ENCODE measurements around the gene MYO3A. TPM values are rescaled to one million over a fixed set of nuclear protein-coding genes. Genes with fewer than 3 reads are reported as not detected.

MYO3A gene
- polyA plus RNA-seq, 1 donor: 1.8 TPM

DNA sequence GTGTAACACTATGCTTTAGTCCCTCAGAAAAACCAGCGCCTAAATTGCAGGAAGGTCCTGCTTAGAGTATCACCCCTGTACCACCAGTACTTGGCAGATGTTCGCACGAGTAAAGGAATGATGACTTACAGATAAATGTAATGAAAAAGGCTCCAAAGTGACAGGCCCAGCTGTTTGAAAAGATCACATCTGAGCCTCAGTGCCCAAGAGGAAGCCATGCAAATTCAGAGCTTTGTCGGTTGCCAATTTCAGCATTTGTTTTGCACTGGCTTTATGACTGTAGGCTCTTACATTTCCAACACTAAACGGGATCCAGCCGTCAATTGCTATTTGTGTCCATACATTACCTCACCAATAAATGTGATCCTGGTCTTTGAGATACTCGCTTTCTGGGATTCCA, 222.0 kb downstream of the MYO3A start:
- H3K27me3 ChIP-seq (ENCODE audit: control insufficient read depth, insufficient read depth, low read length): no peaks in the 10 kb centered on the region
- no peak overlapping the region for H3K4me3 ChIP-seq (ENCODE audit: low read length)
- no peaks in the 10 kb centered on the region for H3K36me3 ChIP-seq (ENCODE audit: control insufficient read depth, insufficient read depth, low read length)
- no peaks in the 10 kb centered on the region for H3K4me1 ChIP-seq (ENCODE audit: control insufficient read depth, insufficient read depth, low read length)
- WGBS (ENCODE audit: insufficient coverage, low lambda C conversion rate): 90% methylated on average over 2 of the region's 7 CpGs
- H3K27ac ChIP-seq (ENCODE audit: low read length): no peak overlapping the region
- H3K9me3 ChIP-seq (ENCODE audit: control insufficient read depth, low read depth, low read length): no peaks in the 10 kb centered on the region
- no peak for DNase-seq

DNA sequence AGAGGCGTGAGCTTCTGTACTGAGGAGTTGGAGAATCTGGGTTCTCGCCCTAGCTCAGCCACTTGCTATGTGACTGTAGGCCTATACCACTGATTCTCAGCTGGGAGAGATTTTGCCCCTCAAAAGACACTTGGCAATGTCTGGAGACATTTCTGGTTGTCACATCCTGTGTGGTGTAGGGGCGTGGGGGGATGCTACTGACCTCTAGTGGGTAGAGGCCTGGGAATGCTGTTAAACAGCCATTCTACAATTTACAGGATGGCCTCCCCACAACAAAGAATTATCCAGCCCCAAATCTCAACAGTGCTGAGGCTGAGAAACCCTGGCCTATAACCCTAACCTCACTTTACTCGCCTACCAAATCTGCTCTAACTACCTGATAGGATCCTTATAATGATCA, 223.7 kb downstream of the MYO3A start:
- H3K36me3 ChIP-seq (ENCODE audit: control insufficient read depth, insufficient read depth, low read length): no peaks in the 10 kb centered on the region
- no peak overlapping the region for H3K27ac ChIP-seq (ENCODE audit: low read length)
- no peak for DNase-seq
- no CpG with 5 or more reads among the region's 4 CpGs for WGBS (ENCODE audit: insufficient coverage, low lambda C conversion rate)
- no peaks in the 10 kb centered on the region for H3K27me3 ChIP-seq (ENCODE audit: control insufficient read depth, insufficient read depth, low read length)
- H3K4me3 ChIP-seq (ENCODE audit: low read length): no peak overlapping the region
- no peaks in the 10 kb centered on the region for H3K9me3 ChIP-seq (ENCODE audit: control insufficient read depth, low read depth, low read length)
- H3K4me1 ChIP-seq (ENCODE audit: control insufficient read depth, insufficient read depth, low read length): no peaks in the 10 kb centered on the region

- H3K4me3 ChIP-seq (ENCODE audit: low read length): no peak overlapping the region
- WGBS (ENCODE audit: insufficient coverage, low lambda C conversion rate): 63% methylated on average over 2 of the region's 2 CpGs
- no peaks in the 10 kb centered on the region for H3K9me3 ChIP-seq (ENCODE audit: control insufficient read depth, low read depth, low read length)
- no peaks in the 10 kb centered on the region for H3K27me3 ChIP-seq (ENCODE audit: control insufficient read depth, insufficient read depth, low read length)
- H3K36me3 ChIP-seq (ENCODE audit: control insufficient read depth, insufficient read depth, low read length): no peaks in the 10 kb centered on the region
- DNase-seq: no peak
- H3K27ac ChIP-seq (ENCODE audit: low read length): no peak overlapping the region
- H3K4me1 ChIP-seq (ENCODE audit: control insufficient read depth, insufficient read depth, low read length): no peaks in the 10 kb centered on the region
Observed at GRCh38 chr10:26169466-26169865, 235.4 kb downstream of the MYO3A start.

GRCh38 chr10:26172131-26172530, 238.1 kb downstream of the MYO3A start:
- H3K36me3 ChIP-seq (ENCODE audit: control insufficient read depth, insufficient read depth, low read length): no peaks in the 10 kb centered on the region
- H3K4me1 ChIP-seq (ENCODE audit: control insufficient read depth, insufficient read depth, low read length): no peaks in the 10 kb centered on the region
- H3K27ac ChIP-seq (ENCODE audit: low read length): no peak overlapping the region
- no peaks in the 10 kb centered on the region for H3K9me3 ChIP-seq (ENCODE audit: control insufficient read depth, low read depth, low read length)
- DNase-seq: no peak
- WGBS (ENCODE audit: insufficient coverage, low lambda C conversion rate): no CpG with 5 or more reads among the region's 7 CpGs
- no peak overlapping the region for H3K4me3 ChIP-seq (ENCODE audit: low read length)
- H3K27me3 ChIP-seq (ENCODE audit: control insufficient read depth, insufficient read depth, low read length): no peaks in the 10 kb centered on the region

GRCh38 chr10:26173837-26174236, 239.8 kb downstream of the MYO3A start:
- H3K9me3 ChIP-seq (ENCODE audit: control insufficient read depth, low read depth, low read length): no peaks in the 10 kb centered on the region
- DNase-seq: no peak
- H3K27me3 ChIP-seq (ENCODE audit: control insufficient read depth, insufficient read depth, low read length): no peaks in the 10 kb centered on the region
- WGBS (ENCODE audit: insufficient coverage, low lambda C conversion rate): no CpG with 5 or more reads among the region's 2 CpGs
- H3K4me1 ChIP-seq (ENCODE audit: control insufficient read depth, insufficient read depth, low read length): no peaks in the 10 kb centered on the region
- no peaks in the 10 kb centered on the region for H3K36me3 ChIP-seq (ENCODE audit: control insufficient read depth, insufficient read depth, low read length)
- no peak overlapping the region for H3K27ac ChIP-seq (ENCODE audit: low read length)
- no peak overlapping the region for H3K4me3 ChIP-seq (ENCODE audit: low read length)

DNA sequence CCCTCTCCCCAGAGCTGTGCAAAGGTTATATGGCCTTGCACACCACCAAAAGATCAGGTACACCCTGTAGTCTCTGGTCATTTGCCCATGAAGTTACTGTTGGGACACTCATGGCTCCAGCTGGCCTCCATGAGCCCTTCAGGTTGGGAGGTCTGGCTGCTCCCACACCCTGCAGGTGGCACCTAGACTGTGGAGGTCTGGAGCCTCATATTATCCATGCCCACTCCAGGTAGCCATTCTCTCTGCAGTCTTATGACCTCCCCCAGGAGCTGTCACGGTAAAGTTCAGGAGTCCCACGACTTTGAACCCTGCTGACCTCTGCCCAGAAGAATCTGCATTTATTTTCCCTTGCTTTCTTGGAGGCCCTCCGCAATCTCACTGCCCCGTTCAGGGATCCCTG, 243.3 kb downstream of the MYO3A start:
- WGBS (ENCODE audit: insufficient coverage, low lambda C conversion rate): 80% methylated on average over 1 of the region's 4 CpGs
- no peak overlapping the region for H3K4me3 ChIP-seq (ENCODE audit: low read length)
- no peaks in the 10 kb centered on the region for H3K27me3 ChIP-seq (ENCODE audit: control insufficient read depth, insufficient read depth, low read length)
- H3K9me3 ChIP-seq (ENCODE audit: control insufficient read depth, low read depth, low read length): no peaks in the 10 kb centered on the region
- no peaks in the 10 kb centered on the region for H3K4me1 ChIP-seq (ENCODE audit: control insufficient read depth, insufficient read depth, low read length)
- no peak for DNase-seq
- H3K36me3 ChIP-seq (ENCODE audit: control insufficient read depth, insufficient read depth, low read length): no peaks in the 10 kb centered on the region
- no peak overlapping the region for H3K27ac ChIP-seq (ENCODE audit: low read length)

GRCh38 chr10:26194275-26194674, 260.2 kb downstream of the MYO3A start:
- no CpG with 5 or more reads among the region's 5 CpGs for WGBS (ENCODE audit: insufficient coverage, low lambda C conversion rate)
- no peak overlapping the region for H3K27ac ChIP-seq (ENCODE audit: low read length)
- no peaks in the 10 kb centered on the region for H3K4me1 ChIP-seq (ENCODE audit: control insufficient read depth, insufficient read depth, low read length)
- H3K4me3 ChIP-seq (ENCODE audit: low read length): no peak overlapping the region
- no peaks in the 10 kb centered on the region for H3K27me3 ChIP-seq (ENCODE audit: control insufficient read depth, insufficient read depth, low read length)
- H3K36me3 ChIP-seq (ENCODE audit: control insufficient read depth, insufficient read depth, low read length): no peaks in the 10 kb centered on the region
- no peak for DNase-seq
- no peaks in the 10 kb centered on the region for H3K9me3 ChIP-seq (ENCODE audit: control insufficient read depth, low read depth, low read length)

DNA sequence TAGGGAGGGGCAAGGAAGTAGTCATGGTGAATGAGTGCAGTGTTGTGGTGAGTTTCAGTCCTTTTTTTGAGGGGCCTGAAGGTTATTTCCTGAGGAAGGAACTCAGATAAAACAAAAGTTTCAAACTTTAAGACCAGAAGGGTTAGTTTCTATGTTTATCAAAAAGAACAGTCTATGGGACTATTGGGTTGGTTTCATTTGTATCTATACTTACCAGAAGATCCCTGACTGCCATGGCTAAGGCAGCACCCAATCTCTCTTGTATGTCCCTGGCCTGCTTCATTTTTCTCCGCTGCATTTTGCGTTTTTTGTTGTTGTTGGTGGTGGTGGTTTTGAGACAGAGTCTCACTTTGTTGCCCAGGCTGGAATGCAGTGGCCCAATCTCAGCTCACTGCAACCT, 263.2 kb downstream of the MYO3A start:
- no peaks in the 10 kb centered on the region for H3K9me3 ChIP-seq (ENCODE audit: control insufficient read depth, low read depth, low read length)
- 100% methylated on average over 2 of the region's 2 CpGs for WGBS (ENCODE audit: insufficient coverage, low lambda C conversion rate)
- DNase-seq: no peak
- H3K27me3 ChIP-seq (ENCODE audit: control insufficient read depth, insufficient read depth, low read length): no peaks in the 10 kb centered on the region
- no peak overlapping the region for H3K4me3 ChIP-seq (ENCODE audit: low read length)
- H3K27ac ChIP-seq (ENCODE audit: low read length): no peak overlapping the region
- no peaks in the 10 kb centered on the region for H3K4me1 ChIP-seq (ENCODE audit: control insufficient read depth, insufficient read depth, low read length)
- H3K36me3 ChIP-seq (ENCODE audit: control insufficient read depth, insufficient read depth, low read length): no peaks in the 10 kb centered on the region

GRCh38 chr10:26198119-26198518, 264.1 kb downstream of the MYO3A start:
- no peak overlapping the region for H3K27ac ChIP-seq (ENCODE audit: low read length)
- H3K27me3 ChIP-seq (ENCODE audit: control insufficient read depth, insufficient read depth, low read length): no peaks in the 10 kb centered on the region
- H3K9me3 ChIP-seq (ENCODE audit: control insufficient read depth, low read depth, low read length): no peaks in the 10 kb centered on the region
- H3K36me3 ChIP-seq (ENCODE audit: control insufficient read depth, insufficient read depth, low read length): no peaks in the 10 kb centered on the region
- DNase-seq: no peak
- WGBS (ENCODE audit: insufficient coverage, low lambda C conversion rate): no CpG with 5 or more reads among the region's 9 CpGs
- H3K4me3 ChIP-seq (ENCODE audit: low read length): no peak overlapping the region
- no peaks in the 10 kb centered on the region for H3K4me1 ChIP-seq (ENCODE audit: control insufficient read depth, insufficient read depth, low read length)

DNA sequence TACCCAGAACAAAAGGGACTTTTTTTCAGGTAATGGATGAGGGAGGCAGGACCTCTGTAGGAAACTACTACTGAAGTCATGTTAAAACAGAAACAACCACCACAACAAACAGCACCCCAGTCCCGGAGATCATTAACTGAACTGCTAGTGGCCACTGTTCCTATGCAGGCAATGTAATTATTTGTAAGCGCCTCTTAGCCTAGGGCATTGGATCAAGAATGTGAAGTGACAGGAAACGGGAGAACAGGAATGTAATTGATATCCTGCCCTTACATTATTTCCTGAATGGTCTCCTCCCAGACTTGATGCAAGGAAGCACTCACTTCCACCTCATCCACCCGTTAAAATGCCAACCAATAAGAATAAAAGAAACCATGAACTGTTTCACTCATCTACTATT, 265.8 kb downstream of the MYO3A start:
- 60% methylated on average over 1 of the region's 4 CpGs for WGBS (ENCODE audit: insufficient coverage, low lambda C conversion rate)
- no peak for DNase-seq
- H3K27ac ChIP-seq (ENCODE audit: low read length): no peak overlapping the region
- H3K4me3 ChIP-seq (ENCODE audit: low read length): no peak overlapping the region
- H3K27me3 ChIP-seq (ENCODE audit: control insufficient read depth, insufficient read depth, low read length): no peaks in the 10 kb centered on the region
- no peaks in the 10 kb centered on the region for H3K4me1 ChIP-seq (ENCODE audit: control insufficient read depth, insufficient read depth, low read length)
- H3K9me3 ChIP-seq (ENCODE audit: control insufficient read depth, low read depth, low read length): no peaks in the 10 kb centered on the region
- no peaks in the 10 kb centered on the region for H3K36me3 ChIP-seq (ENCODE audit: control insufficient read depth, insufficient read depth, low read length)

DNA sequence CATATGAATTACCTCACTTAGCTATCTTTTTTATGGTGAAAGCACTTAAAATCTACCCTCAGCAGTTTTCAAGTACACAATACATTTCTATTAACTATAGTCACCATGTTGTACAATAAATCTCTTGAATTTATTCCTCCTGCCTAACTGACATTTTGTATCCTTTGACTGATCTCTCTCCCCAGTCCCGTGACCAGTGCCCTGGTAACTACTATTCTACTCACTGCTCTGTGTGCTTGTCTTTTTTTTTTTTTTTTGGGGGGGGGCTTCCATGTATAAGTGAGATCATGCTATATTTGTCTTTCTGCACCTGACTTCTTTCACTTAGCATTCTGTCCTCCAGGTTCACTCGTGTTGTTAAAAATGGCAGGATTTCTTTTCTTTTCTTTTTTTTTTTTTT, 271.2 kb downstream of the MYO3A start:
- DNase-seq: no peak
- Histone ChIP-seq H3K36me3 (ENCODE audit: control insufficient read depth, insufficient read depth, low read length) (no peaks in the 10 kb centered on the region), H3K4me3 (ENCODE audit: low read length) (no peak overlapping the region), H3K27me3 (ENCODE audit: control insufficient read depth, insufficient read depth, low read length) (peaks cover 6% of the 10 kb centered on the region), H3K27ac (ENCODE audit: low read length) (no peak overlapping the region), H3K9me3 (ENCODE audit: control insufficient read depth, low read depth, low read length) (no peaks in the 10 kb centered on the region), H3K4me1 (ENCODE audit: control insufficient read depth, insufficient read depth, low read length) (no peaks in the 10 kb centered on the region)
- 80% methylated on average over 1 of the region's 2 CpGs for WGBS (ENCODE audit: insufficient coverage, low lambda C conversion rate)

All from large intestine (tissue), 3 donors.